HG03139 (cell line): Measurements from ENCODE around the gene INSYN2B.

Source experiments
- ATAC-seq: cut with Tn5 transposase; IDR thresholded peaks from one replicate; pipeline ENCODE4 v1.9.1; 2021; ENCODE audit not compliant: unreplicated experiment

Gene INSYN2B

GRCh38 chr5:169895926-169896325 is 84.4 kb downstream of the INSYN2B start:
- no peak for ATAC-seq

- no peak for ATAC-seq
Observed at GRCh38 chr5:169893571-169893970, 86.7 kb downstream of the INSYN2B start.

- no peak for ATAC-seq
Observed at GRCh38 chr5:169893010-169893409, 87.3 kb downstream of the INSYN2B start.

- no peak for ATAC-seq
Observed at GRCh38 chr5:169889572-169889971, 90.7 kb downstream of the INSYN2B start.

- no peak for ATAC-seq
Observed at GRCh38 chr5:169886677-169887076, 93.6 kb downstream of the INSYN2B start.

GRCh38 chr5:169886033-169886432 is 94.3 kb downstream of the INSYN2B start:
- no peak for ATAC-seq

GRCh38 chr5:169881702-169882303 is 98.5 kb downstream of the INSYN2B start:
- ATAC-seq, result no peak

- ATAC-seq, result no peak
Observed at GRCh38 chr5:169880785-169881184, 99.5 kb downstream of the INSYN2B start.

- ATAC-seq, result no peak
Observed at GRCh38 chr5:169880012-169880663, 100.2 kb downstream of the INSYN2B start.

GRCh38 chr5:169876386-169876785 is 103.9 kb downstream of the INSYN2B start:
- no peak for ATAC-seq

GRCh38 chr5:169875731-169876130 is 104.6 kb downstream of the INSYN2B start:
- ATAC-seq, result no peak

GRCh38 chr5:169875091-169875728 is 105.1 kb downstream of the INSYN2B start:
- no peak for ATAC-seq

- ATAC-seq, result no peak
Observed at GRCh38 chr5:169874621-169875020, 105.7 kb downstream of the INSYN2B start.

GRCh38 chr5:169873642-169874041 is 106.7 kb downstream of the INSYN2B start:
- ATAC-seq, result no peak

GRCh38 chr5:169871826-169872490 is 108.3 kb downstream of the INSYN2B start:
- no peak for ATAC-seq

GRCh38 chr5:169870211-169870610 is 110.1 kb downstream of the INSYN2B start:
- ATAC-seq, result no peak

GRCh38 chr5:169869066-169869465 is 111.2 kb downstream of the INSYN2B start:
- ATAC-seq, result no peak

GRCh38 chr5:169867347-169867746 is 112.9 kb downstream of the INSYN2B start:
- no peak for ATAC-seq

GRCh38 chr5:169864483-169864882 is 115.8 kb downstream of the INSYN2B start:
- no peak for ATAC-seq

GRCh38 chr5:169862391-169862811 is 117.9 kb downstream of the INSYN2B start:
- ATAC-seq, result no peak

GRCh38 chr5:169861934-169862333 is 118.4 kb downstream of the INSYN2B start:
- no peak for ATAC-seq

- ATAC-seq, result no peak
Observed at GRCh38 chr5:169861433-169861832, 118.9 kb downstream of the INSYN2B start.
